WTC11 (cell line): ENCODE results near the gene CNKSR3. TPM values are rescaled to one million over a fixed set of nuclear protein-coding genes. Genes with fewer than 3 reads are reported as not detected.

ENCODE experiments used
- ATAC-seq: fragments of 200-7000 bp; cut with Tn5 transposase; 2 replicates; pipeline ENCODE4 v1.10.0; 2021; ENCODE audit warnings: mild to moderate bottlenecking, moderate library complexity
- CTCF ChIA-PET: fragments of 300-600 bp; sonication (Branson Sonifier 250); formaldehyde crosslinking; loops from one replicate; lab custom pipeline; 2021; ENCODE audit warnings: antibody characterized with exemption; lab: Charles Lee
- POLR2A ChIA-PET: fragments of 350-600 bp; sonication (Branson Sonifier 250); formaldehyde crosslinking; loops from one replicate; lab custom pipeline; 2021; ENCODE audit warnings: antibody characterized with exemption; lab: Charles Lee
- DNase-seq: peaks from one replicate; pipeline ENCODE4 v3.0.0; 2021; ENCODE audit warnings: low spot score
- H3K27ac Mint-ChIP-seq: 2 replicates; pipeline ENCODE4 v1.8.0; 2021; ENCODE audit warnings: mixed read lengths
- H3K27me3 Mint-ChIP-seq: 2 replicates; pipeline ENCODE4 v1.8.0; 2021; ENCODE audit warnings: low read depth, mild to moderate bottlenecking, moderate library complexity, mixed read lengths
- H3K36me3 Mint-ChIP-seq: 2 replicates; pipeline ENCODE4 v1.8.0; 2021; ENCODE audit warnings: mixed read lengths
- H3K4me1 Mint-ChIP-seq: 2 replicates; pipeline ENCODE4 v1.8.0; 2022; ENCODE audit warnings: mixed read lengths
- H3K4me3 Mint-ChIP-seq: 2 replicates; pipeline ENCODE4 v1.8.0; 2021; ENCODE audit warnings: mild to moderate bottlenecking, moderate library complexity, mixed read lengths
- H3K9me3 Mint-ChIP-seq: 2 replicates; pipeline ENCODE4 v1.8.0; 2021; ENCODE audit warnings: mixed read lengths
- ATF1 ChIP-seq: sonication (generic); formaldehyde crosslinking; IDR thresholded peaks from 2 replicates; pipeline ENCODE4 v1.8.1; 2023; ENCODE audit warnings: mild to moderate bottlenecking, moderate library complexity, missing genetic modification reagents
- CREB1 ChIP-seq: sonication (generic); formaldehyde crosslinking; IDR thresholded peaks from 2 replicates; pipeline ENCODE4 v1.8.0; 2023; ENCODE audit warnings: mild to moderate bottlenecking, missing genetic modification reagents
- E2F5 ChIP-seq: sonication (generic); formaldehyde crosslinking; IDR thresholded peaks from 2 replicates; pipeline ENCODE4 v1.8.1; 2022; ENCODE audit warnings: mild to moderate bottlenecking, moderate library complexity, missing genetic modification reagents
- ESRRA ChIP-seq: sonication (generic); formaldehyde crosslinking; IDR thresholded peaks from 2 replicates; pipeline ENCODE4 v1.8.1; 2022; ENCODE audit warnings: mild to moderate bottlenecking, missing genetic modification reagents, borderline replicate concordance
- FOXK1 ChIP-seq: sonication (generic); formaldehyde crosslinking; IDR thresholded peaks from 2 replicates; pipeline ENCODE4 v1.8.0; 2022; ENCODE audit warnings: mild to moderate bottlenecking, moderate library complexity, missing genetic modification reagents
- HMGA2 ChIP-seq: fragments of 250-450 bp; sonication (Bioruptor Pico); IDR thresholded peaks from 2 replicates; pipeline ENCODE4 v1.4.0; 2021; ENCODE audit warnings: mild to moderate bottlenecking, moderate library complexity
- JAZF1 ChIP-seq: fragments of 250-450 bp; sonication (Bioruptor Pico); IDR thresholded peaks from 2 replicates; pipeline ENCODE4 v1.9.0; 2021; ENCODE audit warnings: moderate library complexity, mild to moderate bottlenecking, inconsistent platforms
- KAT7 ChIP-seq: sonication (generic); formaldehyde crosslinking; IDR thresholded peaks from 2 replicates; pipeline ENCODE4 v1.8.1; 2023; ENCODE audit warnings: missing genetic modification reagents, mild to moderate bottlenecking, borderline replicate concordance
- NFATC4 ChIP-seq: fragments of 250-450 bp; sonication (Bioruptor Pico); IDR thresholded peaks from 2 replicates; pipeline ENCODE4 v1.9.0; 2021; ENCODE audit warnings: mild to moderate bottlenecking
- TP53 ChIP-seq: sonication (generic); formaldehyde crosslinking; IDR thresholded peaks from 2 replicates; pipeline ENCODE4 v1.8.1; 2023; ENCODE audit warnings: mild to moderate bottlenecking, missing genetic modification reagents
- ZNF138 ChIP-seq: sonication (generic); formaldehyde crosslinking; conservative IDR thresholded peaks from 2 replicates; pipeline ENCODE4 v1.8.1; 2022; ENCODE audit warnings: mild to moderate bottlenecking, moderate library complexity, missing genetic modification reagents
- ZNF219 ChIP-seq: sonication (generic); formaldehyde crosslinking; IDR thresholded peaks from 2 replicates; pipeline ENCODE4 v1.8.0; 2023; ENCODE audit warnings: missing genetic modification reagents, mild to moderate bottlenecking, borderline replicate concordance
- ZNF263 ChIP-seq: sonication (generic); formaldehyde crosslinking; IDR thresholded peaks from 2 replicates; pipeline ENCODE4 v1.8.1; 2022; ENCODE audit warnings: low read depth, mild to moderate bottlenecking, moderate library complexity, missing genetic modification reagents
- ZNF281 ChIP-seq: sonication (generic); formaldehyde crosslinking; IDR thresholded peaks from 2 replicates; pipeline ENCODE4 v1.8.0; 2023; ENCODE audit warnings: mild to moderate bottlenecking, missing genetic modification reagents
- ZNF317 ChIP-seq: sonication (generic); formaldehyde crosslinking; IDR thresholded peaks from 2 replicates; pipeline ENCODE4 v1.8.1; 2023; ENCODE audit warnings: low read depth, mild to moderate bottlenecking, moderate library complexity, missing genetic modification reagents, borderline replicate concordance
- ZNF396 ChIP-seq: fragments of 250-450 bp; sonication (Bioruptor Pico); IDR thresholded peaks from 2 replicates; pipeline ENCODE4 v1.8.0; 2021; ENCODE audit warnings: mild to moderate bottlenecking, moderate library complexity, borderline replicate concordance
- ZNF423 ChIP-seq: fragments of 250-450 bp; sonication (Bioruptor Pico); IDR thresholded peaks from 2 replicates; pipeline ENCODE4 v2.1.2; 2022; ENCODE audit warnings: mild to moderate bottlenecking, moderate library complexity
- total RNA-seq: library from RNA; stranded (reverse); gene quantifications from 3 replicates; pipeline ENCODE4 v1.2.3, GENCODE V29; 2021
- TF ChIP-seq, protein P1 (sequence below): sonication (generic); formaldehyde crosslinking; IDR thresholded peaks from 2 replicates; pipeline ENCODE4 v1.8.0; 2023; ENCODE audit warnings: missing genetic modification reagents, mild to moderate bottlenecking, borderline replicate concordance
- TF ChIP-seq, protein P2 (sequence below): sonication (generic); formaldehyde crosslinking; IDR thresholded peaks from 2 replicates; pipeline ENCODE4 v1.8.0; 2022; ENCODE audit warnings: mild to moderate bottlenecking, missing genetic modification reagents
- TF ChIP-seq, protein P3 (sequence below): sonication (generic); formaldehyde crosslinking; IDR thresholded peaks from 2 replicates; pipeline ENCODE4 v1.8.1; 2023; ENCODE audit warnings: mild to moderate bottlenecking, missing genetic modification reagents, moderate library complexity
- TF ChIP-seq, protein P4 (sequence below): sonication (generic); formaldehyde crosslinking; IDR thresholded peaks from 2 replicates; pipeline ENCODE4 v1.8.1; 2022; ENCODE audit warnings: low read depth, mild to moderate bottlenecking, moderate library complexity, missing genetic modification reagents, borderline replicate concordance

Gene CNKSR3
- total RNA-seq, 1 experiment from 2014 or later: 5.7 TPM

DNA sequence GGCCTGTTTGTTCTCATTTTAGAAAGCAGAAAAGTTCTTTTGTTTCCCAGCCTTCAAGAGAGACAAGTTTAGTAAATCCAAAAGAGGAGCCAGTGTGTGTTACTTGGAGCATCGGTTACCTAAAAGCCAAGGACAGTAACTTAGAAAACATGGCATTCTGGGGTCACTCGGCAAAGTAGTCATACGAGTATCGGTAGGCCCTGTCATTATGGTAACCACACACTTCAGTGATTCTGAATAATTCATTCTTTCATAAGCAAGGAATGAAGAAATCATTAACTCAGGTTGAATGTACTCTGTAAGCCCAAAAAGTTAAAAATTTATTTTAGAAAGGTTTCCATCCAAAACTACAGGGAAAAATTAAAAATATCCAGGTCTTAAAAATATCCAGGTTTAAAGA, 34.0 kb downstream of the CNKSR3 start (continued):
- TF ChIP-seq, protein P1, sequence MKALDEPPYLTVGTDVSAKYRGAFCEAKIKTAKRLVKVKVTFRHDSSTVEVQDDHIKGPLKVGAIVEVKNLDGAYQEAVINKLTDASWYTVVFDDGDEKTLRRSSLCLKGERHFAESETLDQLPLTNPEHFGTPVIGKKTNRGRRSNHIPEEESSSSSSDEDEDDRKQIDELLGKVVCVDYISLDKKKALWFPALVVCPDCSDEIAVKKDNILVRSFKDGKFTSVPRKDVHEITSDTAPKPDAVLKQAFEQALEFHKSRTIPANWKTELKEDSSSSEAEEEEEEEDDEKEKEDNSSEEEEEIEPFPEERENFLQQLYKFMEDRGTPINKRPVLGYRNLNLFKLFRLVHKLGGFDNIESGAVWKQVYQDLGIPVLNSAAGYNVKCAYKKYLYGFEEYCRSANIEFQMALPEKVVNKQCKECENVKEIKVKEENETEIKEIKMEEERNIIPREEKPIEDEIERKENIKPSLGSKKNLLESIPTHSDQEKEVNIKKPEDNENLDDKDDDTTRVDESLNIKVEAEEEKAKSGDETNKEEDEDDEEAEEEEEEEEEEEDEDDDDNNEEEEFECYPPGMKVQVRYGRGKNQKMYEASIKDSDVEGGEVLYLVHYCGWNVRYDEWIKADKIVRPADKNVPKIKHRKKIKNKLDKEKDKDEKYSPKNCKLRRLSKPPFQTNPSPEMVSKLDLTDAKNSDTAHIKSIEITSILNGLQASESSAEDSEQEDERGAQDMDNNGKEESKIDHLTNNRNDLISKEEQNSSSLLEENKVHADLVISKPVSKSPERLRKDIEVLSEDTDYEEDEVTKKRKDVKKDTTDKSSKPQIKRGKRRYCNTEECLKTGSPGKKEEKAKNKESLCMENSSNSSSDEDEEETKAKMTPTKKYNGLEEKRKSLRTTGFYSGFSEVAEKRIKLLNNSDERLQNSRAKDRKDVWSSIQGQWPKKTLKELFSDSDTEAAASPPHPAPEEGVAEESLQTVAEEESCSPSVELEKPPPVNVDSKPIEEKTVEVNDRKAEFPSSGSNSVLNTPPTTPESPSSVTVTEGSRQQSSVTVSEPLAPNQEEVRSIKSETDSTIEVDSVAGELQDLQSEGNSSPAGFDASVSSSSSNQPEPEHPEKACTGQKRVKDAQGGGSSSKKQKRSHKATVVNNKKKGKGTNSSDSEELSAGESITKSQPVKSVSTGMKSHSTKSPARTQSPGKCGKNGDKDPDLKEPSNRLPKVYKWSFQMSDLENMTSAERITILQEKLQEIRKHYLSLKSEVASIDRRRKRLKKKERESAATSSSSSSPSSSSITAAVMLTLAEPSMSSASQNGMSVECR: no peak
- TF ChIP-seq, protein P2, sequence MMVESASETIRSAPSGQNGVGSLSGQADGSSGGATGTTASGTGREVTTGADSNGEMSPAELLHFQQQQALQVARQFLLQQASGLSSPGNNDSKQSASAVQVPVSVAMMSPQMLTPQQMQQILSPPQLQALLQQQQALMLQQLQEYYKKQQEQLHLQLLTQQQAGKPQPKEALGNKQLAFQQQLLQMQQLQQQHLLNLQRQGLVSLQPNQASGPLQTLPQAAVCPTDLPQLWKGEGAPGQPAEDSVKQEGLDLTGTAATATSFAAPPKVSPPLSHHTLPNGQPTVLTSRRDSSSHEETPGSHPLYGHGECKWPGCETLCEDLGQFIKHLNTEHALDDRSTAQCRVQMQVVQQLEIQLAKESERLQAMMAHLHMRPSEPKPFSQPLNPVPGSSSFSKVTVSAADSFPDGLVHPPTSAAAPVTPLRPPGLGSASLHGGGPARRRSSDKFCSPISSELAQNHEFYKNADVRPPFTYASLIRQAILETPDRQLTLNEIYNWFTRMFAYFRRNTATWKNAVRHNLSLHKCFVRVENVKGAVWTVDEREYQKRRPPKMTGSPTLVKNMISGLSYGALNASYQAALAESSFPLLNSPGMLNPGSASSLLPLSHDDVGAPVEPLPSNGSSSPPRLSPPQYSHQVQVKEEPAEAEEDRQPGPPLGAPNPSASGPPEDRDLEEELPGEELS: no peak
- TF ChIP-seq ESRRA (CRISPR knock-in tag) (no peak), ZNF219 (no peak), NFATC4 (CRISPR knock-in tag) (no peak), CREB1 (CRISPR knock-in tag) (no peak), KAT7 (CRISPR knock-in tag) (no peak)

- Mint-ChIP-seq H3K4me1 (peaks cover 7% of the 10 kb centered on the region), H3K9me3 (peaks cover 12% of the 10 kb centered on the region), H3K36me3 (peaks cover 8% of the 10 kb centered on the region), H3K27me3 (no peaks in the 10 kb centered on the region), H3K4me3 (no peak overlapping the region), H3K27ac (no peak overlapping the region)
- no peak for DNase-seq
- ChIA-PET POLR2A (no interaction called here), CTCF (no interaction called here)
- no peak for ATAC-seq
- TF ChIP-seq, protein P3, sequence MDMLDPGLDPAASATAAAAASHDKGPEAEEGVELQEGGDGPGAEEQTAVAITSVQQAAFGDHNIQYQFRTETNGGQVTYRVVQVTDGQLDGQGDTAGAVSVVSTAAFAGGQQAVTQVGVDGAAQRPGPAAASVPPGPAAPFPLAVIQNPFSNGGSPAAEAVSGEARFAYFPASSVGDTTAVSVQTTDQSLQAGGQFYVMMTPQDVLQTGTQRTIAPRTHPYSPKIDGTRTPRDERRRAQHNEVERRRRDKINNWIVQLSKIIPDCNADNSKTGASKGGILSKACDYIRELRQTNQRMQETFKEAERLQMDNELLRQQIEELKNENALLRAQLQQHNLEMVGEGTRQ: no peak
- TF ChIP-seq FOXK1 (no peak), E2F5 (CRISPR knock-in tag) (no peak)
Measured at GRCh38 chr6:154474648-154475428, 35.6 kb downstream of the CNKSR3 start.

- H3K4me1 Mint-ChIP-seq: peaks cover 3% of the 10 kb centered on the region
- TF ChIP-seq ZNF138 (CRISPR knock-in tag): no peak
- no peak for TF ChIP-seq ZNF423
- TF ChIP-seq ZNF263: no peak
- TF ChIP-seq, protein P4, sequence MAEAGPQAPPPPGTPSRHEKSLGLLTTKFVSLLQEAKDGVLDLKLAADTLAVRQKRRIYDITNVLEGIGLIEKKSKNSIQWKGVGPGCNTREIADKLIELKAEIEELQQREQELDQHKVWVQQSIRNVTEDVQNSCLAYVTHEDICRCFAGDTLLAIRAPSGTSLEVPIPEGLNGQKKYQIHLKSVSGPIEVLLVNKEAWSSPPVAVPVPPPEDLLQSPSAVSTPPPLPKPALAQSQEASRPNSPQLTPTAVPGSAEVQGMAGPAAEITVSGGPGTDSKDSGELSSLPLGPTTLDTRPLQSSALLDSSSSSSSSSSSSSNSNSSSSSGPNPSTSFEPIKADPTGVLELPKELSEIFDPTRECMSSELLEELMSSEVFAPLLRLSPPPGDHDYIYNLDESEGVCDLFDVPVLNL: no peak
- no peak for TF ChIP-seq HMGA2 (CRISPR knock-in tag)
- TF ChIP-seq ZNF317 (CRISPR knock-in tag): no peak
- TF ChIP-seq JAZF1 (CRISPR knock-in tag): no peak
- TF ChIP-seq TP53 (CRISPR knock-in tag): no peak
- TF ChIP-seq ATF1 (CRISPR knock-in tag): no peak
- no peak for TF ChIP-seq ZNF396 (CRISPR knock-in tag)
- TF ChIP-seq ZNF281 (CRISPR knock-in tag): no peak
Measured at GRCh38 chr6:154473324-154473723, 37.2 kb downstream of the CNKSR3 start.

More at GRCh38 chr6:154473324-154473723, 37.2 kb downstream of the CNKSR3 start:
- Mint-ChIP-seq H3K36me3 (peaks cover 8% of the 10 kb centered on the region), H3K27ac (no peak overlapping the region), H3K9me3 (peaks cover 12% of the 10 kb centered on the region), H3K27me3 (no peaks in the 10 kb centered on the region), H3K4me3 (no peak overlapping the region)
- POLR2A ChIA-PET: no interaction called here
- CTCF ChIA-PET: no interaction called here
- ATAC-seq: no peak
- no peak for DNase-seq
